Mucosa of descending colon (tissue), 3 donors: ENCODE data around the gene FRMD4A. TPM values are rescaled to one million over a fixed set of nuclear protein-coding genes. Genes with fewer than 3 reads are reported as not detected.

Experiments used
- ATAC-seq: fragments of 200-7000 bp; cut with Tn5 transposase; one replicate; pipeline ENCODE4 v1.9.1; 2020; ENCODE audit warnings: mild to moderate bottlenecking, moderate library complexity
- DNase-seq, 3 donors: peaks; one replicate each; pipeline ENCODE4 v3.0.0-alpha.2; 2020
- H3K36me3 ChIP-seq: fragments of 200-600 bp; one replicate; pipeline ENCODE4 v1.8.0; 2021; ENCODE audit warnings: low read depth, mild to moderate bottlenecking
- H3K4me1 ChIP-seq: fragments of 200-600 bp; one replicate; pipeline ENCODE4 v1.8.0; 2021; ENCODE audit warnings: low read depth, mild to moderate bottlenecking
- H3K4me3 ChIP-seq: fragments of 200-600 bp; one replicate; pipeline ENCODE4 v1.8.0; 2021; ENCODE audit warnings: mild to moderate bottlenecking
- H3K9me3 ChIP-seq: fragments of 200-600 bp; one replicate; pipeline ENCODE4 v1.8.0; 2021; ENCODE audit warnings: mild to moderate bottlenecking
- intact Hi-C, 2 donors: fragments of 100-400 bp; cut with DNase I in 1 of 2; cut with micrococcal nuclease in 1 of 2; formaldehyde crosslinking; loops; one replicate each; pipeline versions ENCODE4 v1.11.0 to v1.11.1; 2022; cut with DNase I, micrococcal nuclease
- total RNA-seq, 3 donors: library from RNA; stranded (reverse); fragmentation: NEBNext Ultra II Directional in 2 of 3; extraction: Animal tissue kit (Norgen Biotek cat#: 25700) in 2 of 3; gene quantifications; one replicate each; pipeline versions ENCODE4 v1.2.1 to v1.2.4, GENCODE V29; 2021 to 2023
- TF ChIP-seq, protein P1 (sequence below): fragments of 200-600 bp; IDR thresholded peaks from one replicate; pipeline ENCODE4 v1.8.0; 2022; ENCODE audit warnings: antibody characterized with exemption, mild to moderate bottlenecking
- donor health status: DM: no; HTN: no; CAD: no; lungs with moderate emphysema.
- donor health status: DM: no; HTN: no; CAD: no.
- donor health status: DM: no; HTN: yes; CAD: no.

Gene FRMD4A
- total RNA-seq, 3 donors from 2014 or later, result 9.8 to 40.6 (median 17.2) TPM

DNA sequence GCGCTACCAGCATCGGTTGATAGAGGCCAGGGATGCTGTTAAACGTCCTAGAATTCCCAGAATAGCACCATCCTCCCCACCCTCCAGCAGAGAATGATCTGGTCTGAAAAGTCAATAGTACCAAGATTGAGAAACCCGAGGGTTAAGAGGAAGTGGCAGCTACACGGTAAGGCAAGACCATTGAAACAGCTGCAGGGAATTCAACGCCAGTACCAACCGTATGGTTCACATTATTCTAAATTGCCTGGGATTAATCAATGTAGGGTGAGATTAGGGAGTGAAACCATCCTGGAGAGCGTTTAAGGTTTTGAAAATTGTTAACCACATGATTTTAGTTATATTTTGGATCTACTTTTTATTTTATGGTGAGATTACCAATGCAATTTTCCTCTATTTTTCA is 391.8 kb downstream of the FRMD4A start:
- Histone ChIP-seq H3K9me3 (no peaks in the 10 kb centered on the region), H3K4me3 (no peak overlapping the region), H3K36me3 (no peaks in the 10 kb centered on the region), H3K4me1 (no peaks in the 10 kb centered on the region)
- TF ChIP-seq, protein P1, sequence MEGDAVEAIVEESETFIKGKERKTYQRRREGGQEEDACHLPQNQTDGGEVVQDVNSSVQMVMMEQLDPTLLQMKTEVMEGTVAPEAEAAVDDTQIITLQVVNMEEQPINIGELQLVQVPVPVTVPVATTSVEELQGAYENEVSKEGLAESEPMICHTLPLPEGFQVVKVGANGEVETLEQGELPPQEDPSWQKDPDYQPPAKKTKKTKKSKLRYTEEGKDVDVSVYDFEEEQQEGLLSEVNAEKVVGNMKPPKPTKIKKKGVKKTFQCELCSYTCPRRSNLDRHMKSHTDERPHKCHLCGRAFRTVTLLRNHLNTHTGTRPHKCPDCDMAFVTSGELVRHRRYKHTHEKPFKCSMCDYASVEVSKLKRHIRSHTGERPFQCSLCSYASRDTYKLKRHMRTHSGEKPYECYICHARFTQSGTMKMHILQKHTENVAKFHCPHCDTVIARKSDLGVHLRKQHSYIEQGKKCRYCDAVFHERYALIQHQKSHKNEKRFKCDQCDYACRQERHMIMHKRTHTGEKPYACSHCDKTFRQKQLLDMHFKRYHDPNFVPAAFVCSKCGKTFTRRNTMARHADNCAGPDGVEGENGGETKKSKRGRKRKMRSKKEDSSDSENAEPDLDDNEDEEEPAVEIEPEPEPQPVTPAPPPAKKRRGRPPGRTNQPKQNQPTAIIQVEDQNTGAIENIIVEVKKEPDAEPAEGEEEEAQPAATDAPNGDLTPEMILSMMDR, result no peak
- intact Hi-C loops, result no loop called here
- DNase-seq, result no peak
- ATAC-seq, result no peak

DNA sequence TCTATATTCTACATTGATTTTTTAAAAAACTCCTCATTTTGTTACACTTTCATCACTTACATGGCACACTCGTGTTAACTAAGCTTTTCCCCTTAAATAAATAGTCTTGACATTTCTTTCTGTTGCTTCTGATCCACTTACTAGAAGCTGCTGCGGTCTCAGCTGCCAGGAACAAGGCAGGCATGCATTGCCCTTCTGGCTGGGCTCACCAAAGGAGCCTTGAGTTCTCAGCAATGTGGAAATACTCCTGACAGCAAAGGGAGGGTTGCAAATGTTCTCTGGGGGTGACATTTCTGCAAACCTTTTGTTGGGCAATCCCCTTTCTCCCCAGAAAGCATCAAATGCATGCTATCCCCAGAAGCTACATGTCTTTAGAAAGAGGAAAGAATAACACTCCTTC is 393.9 kb downstream of the FRMD4A start:
- ATAC-seq (no peak), DNase-seq (no peak)
- no peaks in the 10 kb centered on the region for H3K4me1 ChIP-seq
- intact Hi-C loops, result no loop called here
- no peak overlapping the region for H3K4me3 ChIP-seq
- TF ChIP-seq, protein P1, result no peak
- H3K36me3 ChIP-seq, result no peaks in the 10 kb centered on the region
- no peaks in the 10 kb centered on the region for H3K9me3 ChIP-seq

DNA sequence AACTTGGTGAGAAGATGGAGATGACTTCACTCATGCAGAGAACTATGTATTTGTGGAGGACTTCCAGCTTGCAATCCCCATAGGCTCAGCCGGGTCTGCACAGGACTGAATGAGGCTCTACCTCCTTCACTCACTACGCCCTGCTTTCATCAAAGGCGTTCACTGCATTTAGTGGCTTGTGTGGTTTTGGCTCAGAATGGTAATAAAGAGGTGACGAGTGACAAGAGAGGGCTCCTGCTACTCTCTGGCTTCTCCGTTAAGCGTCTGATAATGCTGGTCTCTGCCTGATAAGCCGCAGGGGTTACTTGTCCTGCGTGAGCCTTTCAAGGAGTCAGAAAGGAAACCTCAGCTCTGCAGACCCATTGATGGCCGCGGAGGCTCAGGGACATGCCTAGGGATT is 400.6 kb downstream of the FRMD4A start:
- TF ChIP-seq, protein P1, result no peak
- H3K4me3 ChIP-seq, result no peak overlapping the region
- no peak for ATAC-seq
- no peaks in the 10 kb centered on the region for H3K9me3 ChIP-seq
- H3K36me3 ChIP-seq, result no peaks in the 10 kb centered on the region
- intact Hi-C loops, result no loop called here
- no peaks in the 10 kb centered on the region for H3K4me1 ChIP-seq
- DNase-seq, result no peak

DNA sequence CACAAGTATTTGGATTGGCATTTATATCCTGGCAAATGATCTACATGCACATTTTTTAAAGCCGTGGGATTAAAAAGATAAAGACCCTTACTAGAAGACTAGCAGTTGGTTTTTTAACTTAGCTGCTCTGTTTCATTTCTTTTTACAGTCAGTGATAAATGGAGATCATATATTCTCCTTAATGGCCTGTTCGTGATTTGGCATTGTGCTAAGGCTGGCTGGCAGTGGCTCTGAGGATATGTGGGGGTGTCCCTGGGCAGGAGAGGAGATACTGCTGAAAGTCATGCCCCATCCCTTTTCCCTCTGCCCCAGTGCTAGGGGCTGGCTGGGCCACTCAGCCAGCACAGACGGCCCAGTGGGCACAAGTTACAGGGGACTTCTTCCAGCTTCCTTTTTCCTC is 402.3 kb downstream of the FRMD4A start:
- Histone ChIP-seq H3K4me1 (no peaks in the 10 kb centered on the region), H3K36me3 (no peaks in the 10 kb centered on the region), H3K4me3 (no peak overlapping the region), H3K9me3 (no peaks in the 10 kb centered on the region)
- intact Hi-C loops, result no loop called here
- TF ChIP-seq, protein P1, result no peak
- DNase-seq (no peak), ATAC-seq (no peak)

DNA sequence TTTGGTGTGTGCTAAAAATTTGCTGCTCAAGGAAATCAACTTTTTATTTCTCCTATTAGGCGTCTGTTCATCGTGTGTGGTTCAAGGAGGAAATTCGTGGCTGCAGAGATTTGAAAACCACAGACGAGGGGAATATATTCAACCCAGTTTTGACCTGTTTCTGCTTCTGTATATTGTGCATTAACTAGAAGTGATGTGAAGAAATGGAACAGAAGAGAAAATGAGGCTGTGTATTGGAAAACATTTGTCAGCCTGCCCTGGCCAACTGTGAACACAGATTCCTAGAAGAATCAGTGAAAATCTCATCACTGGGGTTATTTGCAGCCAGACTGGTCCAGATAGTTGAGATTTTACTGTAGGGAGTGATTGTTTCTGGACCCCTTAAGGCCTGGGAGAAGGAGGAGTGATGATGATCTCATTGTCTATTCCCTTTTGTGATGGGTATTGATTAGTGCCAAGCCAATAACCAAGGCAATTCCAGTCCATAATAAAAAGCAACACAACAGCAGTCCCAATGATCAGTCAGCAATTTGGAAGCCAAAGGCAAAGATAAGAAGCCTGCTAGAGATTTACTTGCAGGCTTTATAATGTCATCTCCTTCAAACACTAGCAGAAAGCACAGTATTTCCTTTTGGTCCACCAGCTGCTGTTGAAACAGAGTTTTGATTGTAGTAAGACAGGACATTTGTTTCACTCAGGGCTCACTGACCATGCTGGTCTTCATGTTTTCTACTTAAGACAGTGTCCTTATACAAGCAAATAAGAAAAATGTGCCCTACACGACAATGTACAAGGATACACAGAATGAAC is 404.5 kb downstream of the FRMD4A start:
- H3K4me3 ChIP-seq, result no peak overlapping the region
- H3K9me3 ChIP-seq, result no peaks in the 10 kb centered on the region
- TF ChIP-seq, protein P1, result no peak
- H3K4me1 ChIP-seq, result no peaks in the 10 kb centered on the region
- no peaks in the 10 kb centered on the region for H3K36me3 ChIP-seq
- intact Hi-C loops, result no loop called here
- DNase-seq, result no peak
- no peak for ATAC-seq
